SKM-1 treated with dmso at 0.1 percent for 144 hours (cell line): ENCODE measurements around the gene ZNF667.

ENCODE experiments used
- DNase-seq: peaks from one replicate; lab custom pipeline; 2025; ENCODE audit not compliant: unreplicated experiment; lab: John Stamatoyannopoulos, UW

The ZNF667 gene

DNA sequence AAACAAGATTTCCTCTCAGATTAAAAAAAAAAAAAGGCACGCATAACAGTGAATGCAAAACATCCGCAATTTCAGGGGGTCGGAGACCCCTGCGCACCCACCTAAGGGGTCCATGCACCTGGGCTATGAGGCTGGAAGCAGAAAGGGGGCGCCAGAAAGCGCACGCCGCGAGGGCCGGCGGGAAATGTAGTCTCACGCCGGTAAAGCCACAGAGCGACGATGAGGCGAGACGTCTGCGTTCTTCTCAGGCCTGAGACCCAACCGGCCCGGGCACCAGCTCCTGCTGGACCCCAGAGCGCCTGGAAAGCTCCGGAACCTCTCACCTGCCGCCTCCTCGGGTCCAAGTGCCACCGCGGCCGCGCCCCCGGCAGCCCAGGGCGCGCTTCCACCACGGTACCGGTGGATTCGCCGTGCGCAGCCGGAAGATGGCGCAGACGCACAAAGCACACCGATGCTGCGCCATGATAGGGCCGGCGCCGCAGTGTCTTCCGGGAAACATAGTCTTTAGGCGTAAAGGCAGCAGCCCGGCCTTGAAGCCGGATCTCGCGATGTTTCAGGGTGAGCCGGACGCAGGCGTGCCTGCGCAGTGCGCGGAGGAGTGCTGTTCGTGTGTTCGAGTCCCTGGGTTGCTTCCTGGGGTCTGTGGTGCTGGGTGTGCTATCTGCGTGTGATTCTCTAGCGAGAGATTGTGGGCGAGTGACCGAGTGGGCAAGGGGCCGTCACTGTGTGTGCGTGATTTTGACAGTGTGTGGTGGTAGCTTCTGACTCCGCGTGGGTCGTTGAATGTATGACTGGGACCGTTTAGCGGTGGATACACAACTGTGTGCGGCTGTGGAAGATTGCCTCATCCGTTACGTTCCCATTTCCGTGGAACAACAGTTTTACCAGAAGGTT lies 83.8 kb downstream of the ZNF667 start, which contains the start of gene ZNF582:
TSS of gene ZNF582 (minus strand) at position 416 of the 894 bp plus-strand sequence. CDS start 1,782 bp downstream, outside the sequence.
- peak; percentile 84 for DNase-seq
